Heart left ventricle (tissue), 16 donors: ENCODE results near the gene NDEL1. TPM values are rescaled to one million over a fixed set of nuclear protein-coding genes. Genes with fewer than 3 reads are reported as not detected.

Source experiments
- ATAC-seq, 4 donors: fragments of 200-7000 bp; cut with Tn5 transposase; one replicate each; pipeline ENCODE4 v1.9.1; 2020 to 2022; ENCODE audit warnings: moderate library complexity in 4 of 4, mild to moderate bottlenecking in 3 of 4, moderate number of reproducible peaks in 1 of 4
- DNase-seq, 5 donors: peaks; one replicate each; pipeline ENCODE4 v3.0.0-alpha.2; 2020
- H3K27ac ChIP-seq, 12 donors: fragments of 200-600 bp; sonication (generic) in 4 of 12; one replicate each; pipeline versions ENCODE4 v1.5.0 to v1.8.0; 2016 to 2022; ENCODE audit warnings: mild to moderate bottlenecking in 2 of 12
- H3K27me3 ChIP-seq, 9 donors: fragments of 200-600 bp; sonication (generic) in 2 of 9; one replicate each; pipeline versions ENCODE4 v1.5.1 to v1.8.0; 2016 to 2022; ENCODE audit warnings: mild to moderate bottlenecking in 3 of 9
- H3K36me3 ChIP-seq, 9 donors: fragments of 200-600 bp; sonication (generic) in 2 of 9; one replicate each; pipeline versions ENCODE4 v1.5.0 to v1.8.0; 2018 to 2022; ENCODE audit warnings: mild to moderate bottlenecking in 2 of 9
- H3K4me1 ChIP-seq, 12 donors: fragments of 200-600 bp; sonication (generic) in 4 of 12; one replicate each; pipeline versions ENCODE4 v1.5.0 to v1.8.0; 2016 to 2022; ENCODE audit warnings: mild to moderate bottlenecking in 3 of 12
- H3K4me3 ChIP-seq, 12 donors: fragments of 200-600 bp; sonication (generic) in 4 of 12; one replicate each; pipeline versions ENCODE4 v1.5.0 to v1.8.0; 2017 to 2022; ENCODE audit warnings: mild to moderate bottlenecking in 9 of 12, moderate library complexity in 4 of 12
- H3K9me3 ChIP-seq, 12 donors: fragments of 200-600 bp; sonication (generic) in 4 of 12; one replicate each; pipeline versions ENCODE4 v1.5.0 to v1.8.0; 2016 to 2022; ENCODE audit warnings: mild to moderate bottlenecking in 1 of 12
- CTCF ChIP-seq, 12 donors: fragments of 200-600 bp; sonication (generic) in 4 of 12; IDR thresholded peaks; one replicate each; pipeline versions ENCODE4 v1.5.0 to v1.8.0; 2018 to 2022; ENCODE audit warnings: antibody characterized with exemption in 12 of 12, mild to moderate bottlenecking in 5 of 12
- POLR2A ChIP-seq, 2 donors: fragments of 450-650 bp; IDR thresholded peaks; one replicate each; pipeline ENCODE4 v1.6.1; 2017; ENCODE audit warnings: antibody characterized with exemption in 2 of 2, mild to moderate bottlenecking in 2 of 2, moderate library complexity in 2 of 2
- WGBS, 4 donors: extraction: QIAGEN DNeasy Blood & Tissue Kit in 2 of 4; methylation state at CpG; one replicate each; pipeline versions ENCODE4 v1.1.5 to v1.1.7; 2013 to 2018; 5-methylcytosine and 5-hydroxymethylcytosine counted together
- intact Hi-C, 10 donors: fragments of 100-400 bp; cut with DNase I; formaldehyde crosslinking; loops; one replicate each; pipeline versions ENCODE4 v1.11.1 to v1.14.2; 2022
- polyA plus RNA-seq, 2 donors: library from polyadenylated mRNA; stranded (reverse); fragments of 200-250 nt; gene quantifications; one replicate each; pipeline ENCODE4 v1.2.3, GENCODE V29; 2013
- total RNA-seq, 9 donors: library from RNA; depleted of rRNA in 2 of 9; stranded (reverse); fragments of >200 nt in 2 of 9; fragmentation: NEBNext Ultra II Directional in 3 of 9; extraction: Animal tissue kit (Norgen Biotek cat#: 25700) in 3 of 9; gene quantifications; one replicate each; pipeline versions ENCODE4 v1.1.0 to v1.2.4, GENCODE V29; 2016 to 2023
- donor health status: ischemic (EF 13 %, LVEDD 7.1; RV severe dilation, severe dysfunction).
- donor health status: healthy with polysubstance abuse.
- donor health status: DM: no; HTN: yes; CAD: no.
- donor health status: DM: no; HTN: no; CAD: no.
- donor health status: ischemic (EF 25% LVEDD 6.9; RV normal size, moderate dysfunction).
- donor health status: ischemic (EF 25% LVEDD 5.7; RV mildly dilated, moderate dysfunction).
- donor health status: healthy.
- donor health status: DM: yes; HTN: yes; CAD: no.
- donor health status: ischemic (EF 35%, LVEDD 5.7; RV mildly dilated, moderate dysfunction).
- donor health status: nonischemic (EF 11% LVEDD 7.7; RV severe dilation, severe dysfunction).
- donor health status: DM: yes; HTN: yes; CAD: no.
- donor health status: PGD.
- donor health status: ischemic (EF 29% LVEDD 5.4; RV normal size, mild dysfunction).
- donor health status: nonischemic (EF 23%, LVEDD 6.1; RV moderate dilation, normal function).

The NDEL1 gene
- total and polyA plus RNA-seq, 11 donors = 16.5 to 36.4 (median 25.8) TPM

GRCh38 chr17:8484465-8484864 is 48.8 kb downstream of the NDEL1 start:
- ATAC-seq (no peak), DNase-seq (no peak)
- Histone ChIP-seq H3K36me3 (peaks cover 2 to 100% (median 66%) of the 10 kb centered on the region in 9 donors), H3K4me1 (peaks cover 0 to 14% (median 7%) of the 10 kb centered on the region in 12 donors), H3K27ac (no peak overlapping the region), H3K9me3 (peaks cover 0 to 17% (median 0%) of the 10 kb centered on the region in 12 donors), H3K27me3 (no peaks in the 10 kb centered on the region), H3K4me3 (no peak overlapping the region)
- intact Hi-C loops = no loop called here
- 94 to 100% (median 98%) methylated on average over 1 of the region's 1 CpG for WGBS, 4 donors
- no peak for TF ChIP-seq CTCF (IDR thresholded peaks at IDR 0.05)
- no peak for TF ChIP-seq POLR2A (IDR thresholded peaks at IDR 0.05)

GRCh38 chr17:8485491-8485890 is 49.8 kb downstream of the NDEL1 start:
- intact Hi-C loops = loop anchor here in 2 of 10 donors (5.0 kb wide), 1 partner anchor 73 kb away; no protein-coding TSS in a partner anchor
- peaks cover 0 to 4% (median 0%) of the 10 kb centered on the region in 12 donors for H3K4me1 ChIP-seq
- peaks cover 2 to 99% (median 64%) of the 10 kb centered on the region in 9 donors for H3K36me3 ChIP-seq
- no peak overlapping the region for H3K4me3 ChIP-seq
- H3K27me3 ChIP-seq = no peaks in the 10 kb centered on the region
- DNase-seq (no peak), ATAC-seq (no peak)
- 94 to 100% (median 97%) methylated on average over 1 of the region's 1 CpG for whole genome bisulfite sequencing, 4 donors
- TF ChIP-seq POLR2A (IDR thresholded peaks at IDR 0.05) = no peak
- no peak for TF ChIP-seq CTCF (IDR thresholded peaks at IDR 0.05)
- H3K27ac ChIP-seq = no peak overlapping the region
- H3K9me3 ChIP-seq = peaks cover 0 to 17% (median 0%) of the 10 kb centered on the region in 12 donors

- no peak overlapping the region for H3K27ac ChIP-seq
- ATAC-seq = no peak
- intact Hi-C loops = loop anchor here in 2 of 10 donors (5.0 kb wide), 1 partner anchor 75 kb away; no protein-coding TSS in a partner anchor
- H3K27me3 ChIP-seq = no peaks in the 10 kb centered on the region
- peaks cover 2 to 99% (median 66%) of the 10 kb centered on the region in 9 donors for H3K36me3 ChIP-seq
- H3K4me3 ChIP-seq = no peak overlapping the region
- DNase-seq = no peak
- WGBS, 4 donors = 85 to 93% (median 92%) methylated on average over 19 of the region's 19 CpGs
- H3K4me1 ChIP-seq = peaks cover 0 to 4% (median 0%) of the 10 kb centered on the region in 12 donors
- peaks cover 0 to 17% (median 0%) of the 10 kb centered on the region in 12 donors for H3K9me3 ChIP-seq
- TF ChIP-seq POLR2A (IDR thresholded peaks at IDR 0.05) = no peak
- TF ChIP-seq CTCF (IDR thresholded peaks at IDR 0.05) = no peak
Observed at GRCh38 chr17:8487130-8487645, 51.5 kb downstream of the NDEL1 start.

GRCh38 chr17:8487743-8488142 is 52.1 kb downstream of the NDEL1 start:
- TF ChIP-seq POLR2A (IDR thresholded peaks at IDR 0.05) (no peak), CTCF (IDR thresholded peaks at IDR 0.05) (no peak)
- intact Hi-C loops = loop anchor here in 2 of 10 donors (5.0 kb wide), 1 partner anchor 75 kb away; no protein-coding TSS in a partner anchor
- no peak for ATAC-seq
- H3K4me3 ChIP-seq = no peak overlapping the region
- H3K9me3 ChIP-seq = peaks cover 0 to 17% (median 0%) of the 10 kb centered on the region in 12 donors
- DNase-seq = no peak
- 92 to 96% (median 95%) methylated on average over 5 of the region's 5 CpGs for WGBS, 4 donors
- no peak overlapping the region for H3K27ac ChIP-seq
- peaks cover 0 to 4% (median 0%) of the 10 kb centered on the region in 12 donors for H3K4me1 ChIP-seq
- H3K27me3 ChIP-seq = no peaks in the 10 kb centered on the region
- H3K36me3 ChIP-seq = peaks cover 2 to 99% (median 66%) of the 10 kb centered on the region in 9 donors
